GM12891 (cell line): ENCODE measurements around the gene SEMA5A.

Source experiments
- POLR2A ChIP-seq: IDR thresholded peaks from 2 replicates; pipeline ENCODE4 v1.6.1; 2011; ENCODE audit warnings: low read depth, low read length, control low read depth
- POLR2AphosphoS5 ChIP-seq: IDR thresholded peaks from 2 replicates; pipeline ENCODE4 v1.6.1; 2011; ENCODE audit warnings: low read depth, low read length, control low read depth
- POU2F2 ChIP-seq: IDR thresholded peaks from 2 replicates; pipeline ENCODE4 v1.6.1; 2011; ENCODE audit warnings: low read depth, mild to moderate bottlenecking, control low read depth, low read length, moderate library complexity
- TAF1 ChIP-seq: IDR thresholded peaks from 2 replicates; pipeline ENCODE4 v1.6.1; 2011; ENCODE audit warnings: low read depth, low read length, control low read depth

DNA sequence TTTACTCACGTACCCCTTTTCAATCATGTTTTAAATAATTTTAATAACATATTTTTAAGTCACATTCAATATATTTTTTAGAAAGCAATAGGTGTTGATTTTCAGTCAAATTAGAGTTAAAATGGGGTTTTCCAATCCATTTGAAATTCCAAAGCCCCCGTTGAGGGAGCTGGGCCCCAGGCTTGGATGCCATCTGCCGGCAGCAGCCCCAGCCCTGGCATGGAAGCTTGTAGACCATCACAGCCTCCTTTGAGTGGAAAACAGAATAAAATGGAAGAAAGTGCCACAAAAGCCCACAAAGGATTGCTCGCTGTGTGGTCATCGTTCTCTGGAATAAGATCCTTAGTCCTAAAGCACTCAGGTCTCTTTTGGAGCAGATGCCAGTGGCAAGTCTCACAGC is 81.4 kb downstream of the SEMA5A start:
- TF ChIP-seq POLR2A (no peak), POLR2AphosphoS5 (no peak), TAF1 (no peak), POU2F2 (no peak)
